Osteocyte (in vitro differentiated cells): ENCODE data around the gene LYPD3. TPM values are rescaled to one million over a fixed set of nuclear protein-coding genes. Genes with fewer than 3 reads are reported as not detected.

Experiments used
- DNase-seq: peaks from one replicate; pipeline ENCODE4 v3.0.0; 2021; ENCODE audit warnings: mixed read lengths; ENCODE audit not compliant: unreplicated experiment; ENCODE audit errors: extremely low spot score
- H3K27ac Mint-ChIP-seq: one replicate; pipeline ENCODE4 v1.8.0; 2021; ENCODE audit warnings: mild to moderate bottlenecking, mixed read lengths; ENCODE audit not compliant: unreplicated experiment
- H3K27me3 Mint-ChIP-seq: one replicate; pipeline ENCODE4 v1.8.0; 2021; ENCODE audit warnings: mixed read lengths; ENCODE audit not compliant: unreplicated experiment
- H3K36me3 Mint-ChIP-seq: one replicate; pipeline ENCODE4 v1.8.0; 2021; ENCODE audit warnings: mixed read lengths; ENCODE audit not compliant: unreplicated experiment
- H3K4me1 Mint-ChIP-seq: one replicate; pipeline ENCODE4 v1.8.0; 2021; ENCODE audit warnings: mixed read lengths; ENCODE audit not compliant: unreplicated experiment
- H3K4me3 Mint-ChIP-seq: one replicate; pipeline ENCODE4 v1.8.0; 2021; ENCODE audit warnings: mild to moderate bottlenecking, moderate library complexity, mixed read lengths; ENCODE audit not compliant: unreplicated experiment
- H3K9me3 Mint-ChIP-seq: one replicate; pipeline ENCODE4 v1.8.0; 2021; ENCODE audit warnings: mixed read lengths; ENCODE audit not compliant: unreplicated experiment
- CTCF ChIP-seq: fragments of 200-600 bp; sonication (generic); IDR thresholded peaks from 2 replicates; pipeline ENCODE4 v1.5.0; 2021; ENCODE audit warnings: antibody characterized with exemption, mild to moderate bottlenecking, moderate library complexity
- total RNA-seq: library from RNA; stranded (reverse); gene quantifications from 2 replicates; pipeline ENCODE4 v1.2.1, GENCODE V29; 2021

LYPD3 gene
- total RNA-seq, 1 donor from 2014 or later = 0.27 TPM

- TF ChIP-seq CTCF = no peak
- Mint-ChIP-seq H3K36me3 (peaks cover 7% of the 10 kb centered on the region), H3K4me3 (no peak overlapping the region), H3K9me3 (no peaks in the 10 kb centered on the region), H3K27ac (no peak overlapping the region), H3K4me1 (peaks cover 22% of the 10 kb centered on the region), H3K27me3 (peaks cover 3% of the 10 kb centered on the region)
- no peak for DNase-seq
Observed at GRCh38 chr19:43502419-43502976, 37.1 kb upstream of the LYPD3 start.

DNA sequence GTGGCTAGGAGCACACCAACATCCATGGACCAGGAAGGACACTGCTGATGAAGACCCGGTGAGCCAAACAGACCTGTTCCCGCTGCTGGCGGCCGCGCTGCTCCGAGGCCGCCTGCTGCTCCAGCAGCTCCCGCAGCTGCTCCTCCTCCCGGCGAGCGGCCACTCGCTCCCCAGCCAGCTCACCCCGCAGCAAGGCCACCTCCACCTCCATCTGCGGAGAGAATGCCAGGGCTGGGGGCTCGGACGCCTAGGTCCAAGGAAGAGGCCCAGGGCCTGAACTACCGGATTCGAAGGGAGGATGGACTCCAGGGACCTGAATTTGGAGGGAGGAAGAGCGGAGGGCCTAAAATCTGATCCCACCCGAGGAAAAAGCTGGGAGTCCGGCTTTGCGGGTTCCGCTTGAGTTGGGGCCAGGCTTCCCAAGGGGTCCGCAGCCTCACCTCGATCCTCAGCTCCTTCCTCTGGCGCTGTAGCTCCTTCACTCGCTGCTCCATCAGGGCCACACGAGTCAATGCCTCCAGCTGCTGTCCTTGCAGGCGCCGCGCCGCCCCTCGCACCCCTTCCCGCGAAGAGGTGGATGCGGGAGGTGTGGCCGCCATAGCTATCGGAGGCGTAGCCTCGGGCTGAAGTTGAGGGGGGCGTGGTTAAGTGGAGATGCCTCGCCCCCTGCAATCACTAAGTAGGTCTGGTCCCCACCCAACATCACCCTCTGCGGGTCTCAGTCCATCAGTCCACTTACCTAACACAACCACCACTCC, 36.4 kb upstream of the LYPD3 start:
- Mint-ChIP-seq H3K27ac (no peak overlapping the region), H3K36me3 (peaks cover 7% of the 10 kb centered on the region), H3K9me3 (no peaks in the 10 kb centered on the region), H3K4me1 (peaks cover 22% of the 10 kb centered on the region), H3K4me3 (no peak overlapping the region), H3K27me3 (peaks cover 3% of the 10 kb centered on the region)
- TF ChIP-seq CTCF = no peak
- DNase-seq = no peak

DNA sequence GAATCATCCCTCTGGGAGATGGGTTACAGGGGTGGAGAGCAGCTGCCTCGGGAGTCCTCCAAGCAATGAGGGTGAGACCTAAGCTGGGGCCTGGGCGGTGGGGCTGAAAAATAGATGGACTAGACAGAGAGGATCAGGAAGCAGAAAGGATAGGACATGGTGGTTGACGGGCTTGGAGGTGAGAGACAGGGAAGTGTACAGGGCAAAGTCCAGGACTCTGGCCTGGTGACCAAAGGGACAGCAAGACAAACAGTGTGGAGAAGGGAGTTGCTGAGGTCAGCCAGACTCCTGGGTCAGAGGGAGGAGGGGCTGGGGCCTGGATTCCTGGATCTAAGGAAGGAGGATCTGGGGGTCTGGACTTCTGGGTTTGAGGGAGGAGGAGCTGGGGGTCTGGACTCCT, 33.6 kb upstream of the LYPD3 start:
- Mint-ChIP-seq H3K36me3 (peaks cover 8% of the 10 kb centered on the region), H3K27ac (no peak overlapping the region), H3K4me1 (peaks cover 12% of the 10 kb centered on the region), H3K4me3 (no peak overlapping the region), H3K9me3 (no peaks in the 10 kb centered on the region), H3K27me3 (peaks cover 3% of the 10 kb centered on the region)
- no peak for DNase-seq
- TF ChIP-seq CTCF = no peak

DNA sequence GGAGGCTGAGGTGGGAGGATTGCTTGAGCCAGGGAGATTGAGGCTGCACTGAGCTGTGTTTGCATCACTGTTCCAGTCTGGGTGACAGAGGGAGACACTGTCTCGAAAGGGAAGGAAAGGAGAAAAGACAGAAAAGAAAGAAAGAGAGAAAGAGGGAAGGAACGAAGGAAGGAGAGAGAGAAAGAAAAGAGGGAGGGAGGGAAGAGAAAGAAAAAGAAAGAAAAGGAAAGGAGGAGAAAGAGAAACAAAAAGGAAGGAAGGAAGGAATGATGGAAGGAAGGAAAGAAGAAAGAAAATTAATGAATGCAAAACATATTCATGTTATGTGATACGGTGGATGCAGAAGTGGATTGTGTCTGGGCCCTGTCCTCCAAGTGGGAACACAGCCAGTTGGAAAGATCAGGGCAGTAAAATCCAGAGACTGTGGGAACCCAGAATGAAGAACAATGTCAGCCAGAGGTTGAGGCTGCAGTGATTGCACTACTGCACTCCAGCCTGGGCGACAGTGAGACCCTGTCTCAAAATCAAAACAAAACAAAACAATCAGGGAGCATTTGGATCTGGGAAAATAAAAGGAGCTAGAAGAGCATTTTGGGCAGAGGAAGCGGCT, 32.9 kb upstream of the LYPD3 start:
- Mint-ChIP-seq H3K4me3 (no peak overlapping the region), H3K27ac (no peak overlapping the region), H3K27me3 (peaks cover 3% of the 10 kb centered on the region), H3K9me3 (no peaks in the 10 kb centered on the region), H3K4me1 (peaks cover 7% of the 10 kb centered on the region), H3K36me3 (peaks cover 8% of the 10 kb centered on the region)
- DNase-seq = no peak
- TF ChIP-seq CTCF = no peak

- no peaks in the 10 kb centered on the region for H3K4me1 Mint-ChIP-seq
- no peaks in the 10 kb centered on the region for H3K9me3 Mint-ChIP-seq
- TF ChIP-seq CTCF = no peak
- peaks cover 8% of the 10 kb centered on the region for H3K36me3 Mint-ChIP-seq
- H3K27ac Mint-ChIP-seq = no peak overlapping the region
- H3K27me3 Mint-ChIP-seq = no peaks in the 10 kb centered on the region
- H3K4me3 Mint-ChIP-seq = no peak overlapping the region
- no peak for DNase-seq
Observed at GRCh38 chr19:43496960-43497359, 31.6 kb upstream of the LYPD3 start.
